Neuron (in vitro differentiated cells): Measurements from ENCODE around the gene TCN2.
"Not testable (repeated sequence)": the region's sequence is repeated elsewhere in the genome, so short reads cannot be mapped to it uniquely, and the experiment has no call there.

Experiments used
- H2AFZ ChIP-seq: one replicate; pipeline ENCODE4 v1.6.1; 2013; ENCODE audit warnings: low read depth, mild to moderate bottlenecking, inconsistent platforms, low read length, moderate library complexity
- H3K27me3 ChIP-seq: one replicate; pipeline ENCODE4 v1.6.1; 2013; ENCODE audit warnings: low read length; ENCODE audit not compliant: insufficient read depth
- H3K36me3 ChIP-seq: one replicate; pipeline ENCODE4 v1.6.1; 2013; ENCODE audit warnings: low read length; ENCODE audit not compliant: insufficient read depth
- H3K4me1 ChIP-seq: one replicate; pipeline ENCODE4 v1.6.1; 2013; ENCODE audit warnings: low read length; ENCODE audit not compliant: insufficient read depth
- H3K4me3 ChIP-seq: 2 replicates; pipeline ENCODE4 v1.5.1; 2013; ENCODE audit warnings: mild to moderate bottlenecking, low read length, moderate library complexity
- H3K9me3 ChIP-seq: one replicate; pipeline ENCODE4 v1.6.1; 2013; ENCODE audit warnings: low read length

The TCN2 gene

DNA sequence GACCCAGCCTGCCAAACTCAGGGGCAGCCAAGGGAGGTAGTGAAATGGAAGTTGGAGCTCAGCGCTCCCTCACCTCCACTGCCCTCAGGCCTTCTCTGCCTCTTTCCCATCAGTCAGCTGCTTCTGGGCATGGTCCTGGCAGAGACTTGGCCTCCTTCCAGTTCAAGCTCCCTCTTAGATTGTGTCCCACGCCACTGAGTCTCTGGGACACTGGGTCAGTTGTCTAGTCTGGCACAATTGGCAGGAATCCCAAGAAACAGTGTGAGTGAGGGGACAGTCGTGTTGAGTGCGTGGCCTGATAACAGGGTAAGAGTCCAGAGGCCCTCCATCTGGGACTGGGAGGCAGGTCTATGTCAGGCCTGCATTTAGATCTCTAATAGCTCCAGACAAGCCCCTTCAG is 21.5 kb downstream of the TCN2 start:
- Histone ChIP-seq H2AFZ (no peak overlapping the region), H3K36me3 (peaks cover 6% of the 10 kb centered on the region), H3K4me3 (no peak overlapping the region), H3K9me3 (no peaks in the 10 kb centered on the region), H3K27me3 (no peaks in the 10 kb centered on the region), H3K4me1 (no peaks in the 10 kb centered on the region)

GRCh38 chr22:30631469-30631868 is 24.5 kb downstream of the TCN2 start:
- not testable (repeated sequence) for H2AFZ ChIP-seq, H3K27me3 ChIP-seq, H3K36me3 ChIP-seq, H3K4me3 ChIP-seq, H3K9me3 ChIP-seq
- peaks cover 15% of the 10 kb centered on the region for H3K4me1 ChIP-seq

GRCh38 chr22:30634471-30635233 is 27.7 kb downstream of the TCN2 start:
- Histone ChIP-seq H2AFZ (peak overlapping the region; percentile 78), H3K36me3 (no peaks in the 10 kb centered on the region), H3K4me1 (peaks cover 20% of the 10 kb centered on the region), H3K27me3 (no peaks in the 10 kb centered on the region), H3K4me3 (peak overlapping the region; percentile 51), H3K9me3 (no peaks in the 10 kb centered on the region)

DNA sequence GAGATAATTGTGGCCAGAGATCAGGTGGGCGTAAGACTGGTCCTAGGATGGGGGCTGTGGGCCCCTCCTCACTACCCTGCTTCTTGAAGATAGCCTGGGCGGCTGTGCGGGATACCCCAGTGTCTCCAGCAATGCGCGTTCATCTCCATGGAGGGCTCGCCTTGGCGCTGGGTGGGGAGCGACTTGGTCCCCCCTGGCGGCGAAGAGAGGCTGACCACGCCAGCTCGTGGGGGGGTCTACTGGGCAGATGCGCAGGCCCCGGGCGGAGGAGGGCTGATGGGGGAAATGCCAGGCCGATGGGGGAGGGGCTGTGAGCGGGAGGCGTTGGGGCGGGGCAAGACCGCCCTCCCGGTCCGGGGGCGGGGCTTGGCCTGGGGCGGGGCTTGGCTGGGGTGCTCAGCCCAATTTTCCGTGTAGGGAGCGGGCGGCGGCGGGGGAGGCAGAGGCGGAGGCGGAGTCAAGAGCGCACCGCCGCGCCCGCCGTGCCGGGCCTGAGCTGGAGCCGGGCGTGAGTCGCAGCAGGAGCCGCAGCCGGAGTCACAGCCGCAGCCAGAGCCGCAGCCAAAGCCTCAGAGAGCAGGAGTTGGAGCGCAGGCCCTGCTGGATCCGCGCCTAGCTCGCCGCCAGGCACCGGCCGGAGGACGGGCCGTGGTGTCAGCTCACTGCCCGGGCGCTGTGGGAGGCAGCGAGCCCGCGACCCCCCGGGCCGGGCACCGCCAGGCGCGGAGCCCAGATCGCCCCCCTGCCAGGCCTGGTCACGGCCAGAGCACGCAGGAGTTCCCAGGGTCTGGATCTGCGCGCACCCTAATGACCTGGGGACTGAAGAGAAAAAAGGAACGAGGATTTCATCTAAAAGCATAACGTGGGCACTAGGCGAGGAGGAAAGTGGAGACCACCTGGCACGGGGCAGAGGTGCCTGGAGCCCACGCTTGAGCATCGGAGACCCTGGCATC is 28.6 kb downstream of the TCN2 start, which contains the start of gene SLC35E4:
SLC35E4 (plus strand) TSS at position 509 of the 953 bp plus-strand sequence. CDS start 670 bp downstream, outside the sequence.
- H2AFZ ChIP-seq = peak within 1 kb of the TSS; percentile 78
- H3K4me3 ChIP-seq = peak within 1 kb of the TSS; percentile 51
- no peaks in the 10 kb centered on the region for H3K9me3 ChIP-seq
- H3K27me3 ChIP-seq = no peaks in the 10 kb centered on the region
- H3K36me3 ChIP-seq = no peaks in the 10 kb centered on the region
- H3K4me1 ChIP-seq = peaks cover 20% of the 10 kb centered on the region

- H3K4me3 ChIP-seq = peak overlapping the region; percentile 51
Observed at GRCh38 chr22:30636226-30637077, 29.5 kb downstream of the TCN2 start.

DNA sequence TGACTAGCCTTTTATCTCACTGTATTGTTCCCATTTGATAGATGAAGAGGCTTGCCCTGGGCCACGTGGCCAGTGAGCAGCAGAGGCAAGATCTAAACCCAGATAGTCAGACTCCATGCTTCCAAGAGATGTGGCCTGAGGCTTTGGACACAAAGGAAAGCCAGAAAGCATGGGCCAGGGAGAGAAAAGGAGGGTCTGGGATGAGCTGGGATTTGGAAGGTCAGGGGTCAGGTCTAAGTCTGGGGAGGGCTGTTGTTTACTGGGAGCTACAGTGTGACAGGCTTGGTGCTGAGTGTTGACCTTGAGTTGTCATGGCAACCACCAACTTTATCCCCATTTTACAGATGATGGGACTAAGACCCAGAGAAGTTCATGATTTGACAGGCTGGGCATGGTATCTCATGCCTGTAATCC is 30.7 kb downstream of the TCN2 start:
- Histone ChIP-seq H3K4me1 (peaks cover 20% of the 10 kb centered on the region), H2AFZ (no peak overlapping the region), H3K4me3 (no peak overlapping the region), H3K9me3 (no peaks in the 10 kb centered on the region), H3K36me3 (no peaks in the 10 kb centered on the region), H3K27me3 (no peaks in the 10 kb centered on the region)

More at GRCh38 chr22:30636226-30637077, 29.5 kb downstream of the TCN2 start:
- Histone ChIP-seq H2AFZ (peak overlapping the region; percentile 78), H3K27me3 (no peaks in the 10 kb centered on the region), H3K4me1 (peaks cover 20% of the 10 kb centered on the region), H3K9me3 (no peaks in the 10 kb centered on the region), H3K36me3 (no peaks in the 10 kb centered on the region)

DNA sequence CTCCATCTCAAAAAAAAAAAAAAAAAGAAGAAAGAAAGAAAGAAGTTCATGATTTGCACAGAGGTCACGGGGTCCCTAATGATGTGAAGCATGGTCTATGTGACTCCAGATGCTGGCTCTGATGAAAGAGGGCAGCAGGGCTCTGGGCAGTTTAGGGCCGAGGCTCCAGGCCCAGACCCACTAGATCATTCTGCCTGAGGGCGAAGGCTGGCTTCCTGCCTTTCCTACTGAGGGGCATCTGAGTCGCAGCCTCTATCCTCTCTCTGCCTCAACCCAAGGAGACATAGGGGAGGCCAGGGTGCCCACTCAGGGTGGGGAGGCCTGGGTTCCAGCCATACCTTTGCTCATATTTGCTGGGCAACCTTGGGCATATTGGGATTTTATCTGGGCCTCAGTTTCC is 33.4 kb downstream of the TCN2 start:
- Histone ChIP-seq H3K36me3 (no peaks in the 10 kb centered on the region), H3K4me3 (no peak overlapping the region), H3K4me1 (peaks cover 14% of the 10 kb centered on the region), H3K27me3 (no peaks in the 10 kb centered on the region), H3K9me3 (no peaks in the 10 kb centered on the region), H2AFZ (no peak overlapping the region)

GRCh38 chr22:30640839-30641430 is 34.0 kb downstream of the TCN2 start:
- H3K27me3 ChIP-seq = no peaks in the 10 kb centered on the region
- H3K9me3 ChIP-seq = no peaks in the 10 kb centered on the region
- H3K4me3 ChIP-seq = no peak overlapping the region
- H3K36me3 ChIP-seq = no peaks in the 10 kb centered on the region
- H2AFZ ChIP-seq = no peak overlapping the region
- H3K4me1 ChIP-seq = peaks cover 11% of the 10 kb centered on the region

DNA sequence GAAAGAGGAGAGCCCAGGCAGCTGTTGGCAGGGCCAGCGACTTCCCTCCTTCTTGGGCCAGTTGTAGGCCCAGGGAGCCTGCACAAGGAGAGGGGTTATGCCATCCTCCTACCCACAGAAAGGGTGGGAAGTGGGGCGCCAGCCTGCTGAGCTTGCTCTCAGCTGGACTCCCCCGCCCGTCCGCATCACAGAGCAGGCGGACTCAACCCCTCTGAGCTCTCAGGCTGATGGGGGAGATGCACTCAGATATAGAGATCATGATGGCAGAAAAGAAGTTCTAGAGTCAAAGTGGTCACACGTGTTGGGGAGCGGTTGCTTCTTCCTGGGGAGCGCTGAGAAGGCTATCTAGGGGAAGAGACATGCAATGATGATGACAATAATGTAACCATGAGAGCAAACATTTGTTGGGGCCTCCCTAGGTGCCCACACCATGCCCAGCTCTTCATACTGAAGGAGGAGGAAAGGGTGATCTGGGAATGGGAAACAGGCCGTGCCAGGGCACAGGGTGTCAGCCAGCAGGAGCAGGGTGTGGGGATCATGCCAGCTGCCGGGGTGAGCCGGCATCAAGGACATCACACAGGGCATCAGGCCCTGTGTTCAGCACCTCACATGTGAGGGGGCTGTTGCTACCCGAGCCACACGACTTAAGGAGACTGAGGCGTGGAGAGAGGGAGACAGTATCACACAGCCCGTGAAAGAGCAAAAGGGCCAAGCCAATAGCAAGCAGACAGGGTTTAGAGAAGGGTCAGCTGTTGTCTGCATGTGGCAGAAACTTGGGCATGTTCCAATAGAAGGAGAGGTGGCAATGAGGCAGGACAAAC is 36.3 kb downstream of the TCN2 start:
- Histone ChIP-seq H3K4me1 (no peaks in the 10 kb centered on the region), H3K27me3 (no peaks in the 10 kb centered on the region), H3K9me3 (no peaks in the 10 kb centered on the region), H2AFZ (no peak overlapping the region), H3K4me3 (no peak overlapping the region), H3K36me3 (no peaks in the 10 kb centered on the region)

DNA sequence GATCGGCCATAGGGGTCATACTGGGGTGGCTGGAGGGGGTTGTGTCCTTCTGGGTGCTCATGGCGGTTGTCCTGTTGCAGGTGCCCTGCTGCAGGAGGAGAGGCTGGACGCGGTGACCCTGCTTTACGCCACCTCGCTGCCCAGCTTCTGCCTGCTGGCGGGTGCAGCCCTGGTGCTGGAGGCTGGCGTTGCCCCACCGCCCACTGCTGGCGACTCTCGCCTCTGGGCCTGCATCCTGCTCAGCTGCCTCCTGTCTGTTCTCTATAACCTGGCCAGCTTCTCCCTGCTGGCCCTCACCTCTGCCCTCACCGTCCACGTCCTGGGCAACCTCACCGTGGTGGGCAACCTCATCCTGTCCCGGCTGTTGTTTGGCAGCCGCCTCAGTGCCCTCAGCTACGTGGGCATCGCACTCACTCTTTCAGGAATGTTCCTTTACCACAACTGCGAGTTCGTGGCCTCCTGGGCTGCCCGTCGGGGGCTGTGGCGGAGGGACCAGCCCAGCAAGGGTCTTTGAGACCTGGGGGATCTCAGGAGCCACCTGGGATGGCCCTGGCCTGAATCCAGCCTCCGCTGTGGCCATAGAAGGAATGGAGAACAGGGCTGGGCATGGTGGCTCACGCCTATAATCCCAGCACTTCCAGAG is 39.7 kb downstream of the TCN2 start:
- Histone ChIP-seq H3K36me3 (no peaks in the 10 kb centered on the region), H3K9me3 (no peaks in the 10 kb centered on the region), H3K4me3 (no peak overlapping the region), H3K4me1 (no peaks in the 10 kb centered on the region), H2AFZ (no peak overlapping the region), H3K27me3 (no peaks in the 10 kb centered on the region)

GRCh38 chr22:30647536-30647935 is 40.6 kb downstream of the TCN2 start:
- Histone ChIP-seq H3K36me3 (no peaks in the 10 kb centered on the region), H3K9me3 (no peaks in the 10 kb centered on the region), H2AFZ (no peak overlapping the region), H3K4me1 (no peaks in the 10 kb centered on the region), H3K4me3 (no peak overlapping the region), H3K27me3 (no peaks in the 10 kb centered on the region)
